Bronchial epithelial cell (primary cell): ENCODE results near the gene CDPF1. TPM values are rescaled to one million over a fixed set of nuclear protein-coding genes. Genes with fewer than 3 reads are reported as not detected.

Experiments
- DNase-seq: peaks from one replicate; pipeline ENCODE4 v3.0.0-alpha.2; 2010; ENCODE audit warnings: low read depth
- FAIRE-seq: peaks from 2 replicates; lab custom pipeline; 2011; peaks lifted over from hg19 to GRCh38; lab: Jason Lieb, UNC
- H3K27me3 ChIP-seq: 2 replicates; pipeline ENCODE4 v1.5.1; 2011; ENCODE audit warnings: low read length; ENCODE audit not compliant: control insufficient read depth, insufficient read depth
- H3K36me3 ChIP-seq: 2 replicates; pipeline ENCODE4 v1.5.1; 2011; ENCODE audit warnings: low read length; ENCODE audit not compliant: control insufficient read depth, insufficient read depth
- H3K4me3 ChIP-seq: 2 replicates; pipeline ENCODE4 v1.5.1; 2011; ENCODE audit warnings: mild to moderate bottlenecking, low read depth, low read length, control low read depth
- CTCF ChIP-seq: IDR thresholded peaks from 2 replicates; pipeline ENCODE4 v1.5.1; 2011; ENCODE audit warnings: mild to moderate bottlenecking, moderate library complexity, low read length, control low read depth, inconsistent platforms; ENCODE audit not compliant: insufficient read depth, severe bottlenecking
- total RNA-seq: library from RNA; depleted of rRNA; stranded (reverse); fragments of >200 nt; gene quantifications from 2 replicates; pipeline ENCODE4 v1.2.1, GENCODE V29; 2014

CDPF1 gene
- total RNA-seq, 1 donor from 2014 or later = 8.7 TPM

DNA sequence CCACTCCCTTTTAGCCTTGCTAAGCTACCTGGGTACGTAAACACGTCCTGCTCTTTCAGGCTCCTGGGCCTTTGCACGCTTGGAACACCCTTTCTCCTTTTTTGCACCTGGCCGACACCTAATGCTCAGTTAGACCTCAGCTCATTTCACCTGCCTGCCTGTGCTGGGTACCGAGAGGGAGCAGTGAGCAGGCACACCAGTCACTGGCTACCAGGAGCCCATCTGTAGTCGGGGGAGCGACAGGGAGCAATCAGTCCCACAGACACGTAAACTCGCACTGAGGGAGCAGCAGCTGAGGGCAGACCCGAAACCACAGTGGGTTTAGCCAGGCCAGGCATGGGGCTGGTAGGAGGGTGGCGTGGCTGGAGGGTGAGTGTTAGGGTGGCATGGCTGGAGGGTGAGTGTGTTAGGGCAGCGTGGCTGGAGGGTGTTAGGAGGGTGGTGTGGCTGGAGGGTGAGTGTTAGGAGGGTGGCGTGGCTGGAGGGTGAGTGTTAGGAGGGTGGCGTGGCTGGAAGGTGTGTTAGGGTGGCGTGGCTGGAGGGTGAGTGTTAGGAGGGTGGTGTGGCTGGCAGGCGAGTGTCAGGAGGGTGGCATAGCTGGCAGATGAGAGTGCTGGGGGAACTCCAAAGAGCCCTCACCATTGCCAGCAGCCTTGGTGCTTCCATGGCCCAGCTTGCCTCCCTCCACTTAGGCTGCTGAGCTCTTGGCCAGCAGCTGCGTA, 40.2 kb upstream of the CDPF1 start:
- FAIRE-seq (peak; percentile 72), DNase-seq (no peak)
- no peak for TF ChIP-seq CTCF
- no peaks in the 10 kb centered on the region for H3K36me3 ChIP-seq
- no peak overlapping the region for H3K4me3 ChIP-seq
- no peaks in the 10 kb centered on the region for H3K27me3 ChIP-seq

DNA sequence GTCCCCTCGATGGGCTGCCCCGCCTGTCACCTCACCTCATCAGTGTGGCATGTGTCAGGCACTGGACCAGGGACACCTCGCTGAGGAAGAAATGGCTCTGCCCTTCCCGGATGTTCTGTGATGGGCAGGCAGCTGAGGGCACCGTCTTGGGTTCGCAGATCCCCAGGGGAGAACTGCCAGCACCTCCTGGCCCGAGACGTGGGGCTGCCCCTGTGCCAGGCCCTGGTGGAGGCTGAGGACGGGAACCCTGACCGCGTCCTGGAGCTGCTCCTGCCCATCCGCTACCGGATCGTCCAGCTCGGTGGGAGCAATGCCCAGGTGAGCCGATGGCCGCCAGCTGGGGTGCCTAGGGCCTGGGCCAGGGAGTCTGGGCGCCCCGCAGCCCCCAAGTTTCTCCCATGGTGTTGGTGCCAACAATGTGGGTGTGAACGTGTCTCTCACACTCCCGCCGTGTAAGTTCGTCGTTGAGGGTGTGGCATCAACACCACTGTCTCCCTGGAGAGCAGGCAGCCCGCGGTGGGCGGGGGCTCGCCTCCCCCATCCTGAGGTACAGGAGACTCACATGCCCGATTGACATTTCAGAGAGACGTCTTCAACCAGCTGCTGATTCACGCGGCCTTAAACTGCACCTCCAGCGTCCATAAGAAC, 39.3 kb upstream of the CDPF1 start:
- H3K4me3 ChIP-seq = no peak overlapping the region
- H3K36me3 ChIP-seq = no peaks in the 10 kb centered on the region
- no peak for FAIRE-seq
- TF ChIP-seq CTCF = no peak
- DNase-seq = no peak
- H3K27me3 ChIP-seq = no peaks in the 10 kb centered on the region

GRCh38 chr22:46288846-46289243, 38.8 kb upstream of the CDPF1 start:
- no peaks in the 10 kb centered on the region for H3K27me3 ChIP-seq
- TF ChIP-seq CTCF = no peak
- DNase-seq (no peak), FAIRE-seq (no peak)
- H3K4me3 ChIP-seq = no peak overlapping the region
- H3K36me3 ChIP-seq = peaks cover 2% of the 10 kb centered on the region

- no peaks in the 10 kb centered on the region for H3K27me3 ChIP-seq
- DNase-seq (no peak), FAIRE-seq (no peak)
- no peak overlapping the region for H3K4me3 ChIP-seq
- no peak for TF ChIP-seq CTCF
- H3K36me3 ChIP-seq = peaks cover 2% of the 10 kb centered on the region
Observed at GRCh38 chr22:46287873-46288751, 38.0 kb upstream of the CDPF1 start.

- DNase-seq = no peak
- FAIRE-seq = no peak
- H3K36me3 ChIP-seq = peaks cover 2% of the 10 kb centered on the region
- no peak for TF ChIP-seq CTCF
- H3K4me3 ChIP-seq = no peak overlapping the region
- H3K27me3 ChIP-seq = no peaks in the 10 kb centered on the region
Observed at GRCh38 chr22:46286941-46287872, 37.1 kb upstream of the CDPF1 start.
